HCT116 (cell line): ENCODE measurements around the gene TEF.

ENCODE experiments used
- CBX3 ChIP-seq: IDR thresholded peaks from 2 replicates; pipeline ENCODE4 v1.6.1; 2012; ENCODE audit warnings: low read depth
- ELF1 ChIP-seq: IDR thresholded peaks from 2 replicates; pipeline ENCODE4 v1.6.1; 2012; ENCODE audit warnings: low read depth, borderline replicate concordance
- EZH2 ChIP-seq: fragments of 200-600 bp; sonication (generic); IDR thresholded peaks from 2 replicates; pipeline ENCODE4 v1.6.1; 2017; ENCODE audit warnings: antibody characterized with exemption, mixed run types
- JUND ChIP-seq: IDR thresholded peaks from 2 replicates; pipeline ENCODE4 v1.6.1; 2012
- POLR2A ChIP-seq: IDR thresholded peaks from 2 replicates; pipeline ENCODE4 v1.7.0; 2011; ENCODE audit warnings: borderline replicate concordance; ENCODE audit not compliant: insufficient read depth, insufficient read length; ENCODE audit errors: extremely low read depth
- POLR2AphosphoS5 ChIP-seq: IDR thresholded peaks from 2 replicates; pipeline ENCODE4 v1.6.1; 2011; ENCODE audit warnings: mild to moderate bottlenecking, low read depth, low read length, moderate library complexity
- RAD21 ChIP-seq: IDR thresholded peaks from 2 replicates; pipeline ENCODE4 v1.6.1; 2012; ENCODE audit warnings: low read depth, mild to moderate bottlenecking
- TF ChIP-seq, protein P1 (sequence below), 3 experiments: fragments of 200-600 bp in 1 of 3; sonication (generic) in 1 of 3; IDR thresholded peaks in 2 of 3; conservative IDR thresholded peaks in 1 of 3; 2 replicates each; pipeline ENCODE4 v1.5.1; 2012 to 2017; ENCODE audit warnings: low read depth in 2 of 3, low read length in 2 of 3, antibody characterized with exemption in 1 of 3, borderline replicate concordance in 1 of 3, control low read depth in 1 of 3, mild to moderate bottlenecking in 1 of 3, mixed read lengths in 1 of 3, mixed run types in 1 of 3, moderate library complexity in 1 of 3; ENCODE audit not compliant: insufficient read depth in 1 of 3

DNA sequence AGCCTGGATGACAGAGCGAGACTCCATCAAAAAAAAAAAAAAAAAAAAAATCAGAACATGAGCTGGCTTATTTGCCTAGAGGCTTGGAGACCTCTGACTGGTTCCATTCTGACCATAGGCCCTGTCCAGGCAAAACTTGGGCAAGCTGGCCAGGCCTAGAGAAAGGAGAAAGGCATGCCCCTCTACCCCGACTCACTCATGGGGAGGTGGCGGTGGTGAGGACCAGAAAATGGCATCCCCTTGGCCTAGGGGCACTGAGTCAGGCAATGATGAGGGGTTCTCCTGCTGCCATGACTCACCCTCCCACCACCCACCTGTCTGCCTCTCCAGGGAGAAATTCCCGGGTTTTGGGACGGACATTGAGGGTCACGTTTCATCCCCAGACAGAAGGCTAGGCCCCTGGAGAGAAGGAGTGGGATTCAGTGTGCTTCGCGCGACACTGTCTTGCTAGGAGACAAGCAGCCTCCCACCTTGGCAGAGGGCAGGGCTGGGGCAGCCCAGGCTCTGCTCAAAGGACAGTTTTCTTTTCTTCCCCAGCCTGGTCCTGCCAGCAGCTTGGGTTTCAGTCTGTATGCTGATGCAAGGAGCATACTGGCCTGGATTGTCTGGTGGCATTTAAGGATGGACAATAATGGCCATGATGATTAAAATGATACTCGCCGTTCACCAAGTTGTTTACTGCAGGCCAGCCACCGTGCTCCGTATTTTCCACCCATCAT lies 47.6 kb downstream of the TEF start:
- TF ChIP-seq, protein P1, sequence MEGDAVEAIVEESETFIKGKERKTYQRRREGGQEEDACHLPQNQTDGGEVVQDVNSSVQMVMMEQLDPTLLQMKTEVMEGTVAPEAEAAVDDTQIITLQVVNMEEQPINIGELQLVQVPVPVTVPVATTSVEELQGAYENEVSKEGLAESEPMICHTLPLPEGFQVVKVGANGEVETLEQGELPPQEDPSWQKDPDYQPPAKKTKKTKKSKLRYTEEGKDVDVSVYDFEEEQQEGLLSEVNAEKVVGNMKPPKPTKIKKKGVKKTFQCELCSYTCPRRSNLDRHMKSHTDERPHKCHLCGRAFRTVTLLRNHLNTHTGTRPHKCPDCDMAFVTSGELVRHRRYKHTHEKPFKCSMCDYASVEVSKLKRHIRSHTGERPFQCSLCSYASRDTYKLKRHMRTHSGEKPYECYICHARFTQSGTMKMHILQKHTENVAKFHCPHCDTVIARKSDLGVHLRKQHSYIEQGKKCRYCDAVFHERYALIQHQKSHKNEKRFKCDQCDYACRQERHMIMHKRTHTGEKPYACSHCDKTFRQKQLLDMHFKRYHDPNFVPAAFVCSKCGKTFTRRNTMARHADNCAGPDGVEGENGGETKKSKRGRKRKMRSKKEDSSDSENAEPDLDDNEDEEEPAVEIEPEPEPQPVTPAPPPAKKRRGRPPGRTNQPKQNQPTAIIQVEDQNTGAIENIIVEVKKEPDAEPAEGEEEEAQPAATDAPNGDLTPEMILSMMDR (IDR thresholded peaks at IDR 0.05 in 2 of 3, conservative IDR thresholded peaks at IDR 0.05 in 1 of 3; ENCODE audit: borderline replicate concordance in 1 of 3, insufficient read depth in 1 of 3, low read depth in 2 of 3, low read length in 2 of 3), result no peak
- TF ChIP-seq POLR2A (no peak), ELF1 (no peak), POLR2AphosphoS5 (no peak), JUND (no peak), RAD21 (no peak), EZH2 (no peak), CBX3 (no peak)
